ENCODE measurements around the gene PCBD1. TPM values are rescaled to one million over a fixed set of nuclear protein-coding genes. Genes with fewer than 3 reads are reported as not detected.

PCBD1 gene
- total RNA-seq, 4 donors from 2014 or later = 15.9 to 37.3 (median 21.3) TPM

DNA sequence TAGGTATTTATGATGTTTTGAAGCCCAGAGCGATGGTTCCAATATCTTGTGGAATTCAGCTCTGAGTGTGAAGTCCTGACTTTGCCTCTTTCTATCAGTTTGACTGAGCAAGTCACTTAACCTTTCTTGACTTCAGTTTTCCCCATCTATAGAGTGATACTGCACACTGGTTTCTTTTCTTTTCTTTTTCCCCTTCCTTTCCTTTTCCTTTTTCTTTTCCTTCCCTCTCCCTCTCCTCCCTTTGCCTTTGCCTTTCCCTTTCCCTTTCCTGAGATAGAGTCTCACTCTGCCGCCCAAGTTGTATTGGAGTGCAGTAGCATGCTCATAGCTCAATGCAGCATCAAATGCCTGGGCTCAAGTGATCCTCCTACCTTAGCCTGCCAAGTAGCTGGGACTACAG lies 52.0 kb downstream of the PCBD1 start:
- no peak overlapping the region for H3K4me3 ChIP-seq (ENCODE audit: low read depth, poor library complexity, severe bottlenecking)
- intact Hi-C loops (cut with DNase I; ENCODE audit: low total_unique reads) = no loop called here
- no peak for DNase-seq (ENCODE audit: low spot score in 2 of 2)
- TF ChIP-seq, protein P1, sequence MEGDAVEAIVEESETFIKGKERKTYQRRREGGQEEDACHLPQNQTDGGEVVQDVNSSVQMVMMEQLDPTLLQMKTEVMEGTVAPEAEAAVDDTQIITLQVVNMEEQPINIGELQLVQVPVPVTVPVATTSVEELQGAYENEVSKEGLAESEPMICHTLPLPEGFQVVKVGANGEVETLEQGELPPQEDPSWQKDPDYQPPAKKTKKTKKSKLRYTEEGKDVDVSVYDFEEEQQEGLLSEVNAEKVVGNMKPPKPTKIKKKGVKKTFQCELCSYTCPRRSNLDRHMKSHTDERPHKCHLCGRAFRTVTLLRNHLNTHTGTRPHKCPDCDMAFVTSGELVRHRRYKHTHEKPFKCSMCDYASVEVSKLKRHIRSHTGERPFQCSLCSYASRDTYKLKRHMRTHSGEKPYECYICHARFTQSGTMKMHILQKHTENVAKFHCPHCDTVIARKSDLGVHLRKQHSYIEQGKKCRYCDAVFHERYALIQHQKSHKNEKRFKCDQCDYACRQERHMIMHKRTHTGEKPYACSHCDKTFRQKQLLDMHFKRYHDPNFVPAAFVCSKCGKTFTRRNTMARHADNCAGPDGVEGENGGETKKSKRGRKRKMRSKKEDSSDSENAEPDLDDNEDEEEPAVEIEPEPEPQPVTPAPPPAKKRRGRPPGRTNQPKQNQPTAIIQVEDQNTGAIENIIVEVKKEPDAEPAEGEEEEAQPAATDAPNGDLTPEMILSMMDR (IDR thresholded peaks at IDR 0.05) = no peak
- no peak for TF ChIP-seq POLR2A (IDR thresholded peaks at IDR 0.05)
- WGBS, 2 donors = 81 to 82% methylated on average over 2 of the region's 2 CpGs

GRCh38 chr10:70834441-70835151 lies 53.8 kb downstream of the PCBD1 start:
- no peak for TF ChIP-seq POLR2A (IDR thresholded peaks at IDR 0.05)
- TF ChIP-seq, protein P1 (IDR thresholded peaks at IDR 0.05) = no peak
- H3K4me3 ChIP-seq (ENCODE audit: low read depth, poor library complexity, severe bottlenecking) = no peak overlapping the region
- intact Hi-C loops (cut with DNase I; ENCODE audit: low total_unique reads) = no loop called here
- 90 to 91% methylated on average over 7 of the region's 7 CpGs for WGBS, 2 donors
- no peak for DNase-seq (ENCODE audit: low spot score in 2 of 2)

DNA sequence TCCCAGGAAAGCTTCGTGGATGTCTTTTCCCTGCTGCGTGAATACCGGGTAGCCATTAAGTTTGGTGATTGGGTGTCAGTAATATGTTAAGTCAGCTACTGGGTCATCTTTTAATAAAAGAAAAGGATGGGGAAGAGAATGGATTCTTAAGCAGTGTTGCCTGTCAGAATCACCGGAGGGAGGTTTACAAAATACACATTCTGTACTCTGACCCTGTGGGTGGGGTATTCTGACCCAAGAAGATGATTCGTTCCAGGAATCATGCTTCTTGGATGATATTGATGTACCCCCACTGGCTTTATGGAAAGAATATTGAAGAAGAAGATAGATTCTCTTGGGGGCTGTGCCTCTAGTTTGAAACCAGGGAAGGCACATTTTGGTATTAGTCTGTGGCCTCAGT lies 54.3 kb downstream of the PCBD1 start:
- 93 to 95% methylated on average over 5 of the region's 5 CpGs for WGBS, 2 donors
- no peak for DNase-seq (ENCODE audit: low spot score in 2 of 2)
- intact Hi-C loops (cut with DNase I; ENCODE audit: low total_unique reads) = no loop called here
- TF ChIP-seq, protein P1 (IDR thresholded peaks at IDR 0.05) = no peak
- TF ChIP-seq POLR2A (IDR thresholded peaks at IDR 0.05) = no peak
- no peak overlapping the region for H3K4me3 ChIP-seq (ENCODE audit: low read depth, poor library complexity, severe bottlenecking)

- intact Hi-C loops (cut with DNase I; ENCODE audit: low total_unique reads) = no loop called here
- DNase-seq (ENCODE audit: low spot score in 2 of 2) = no peak
- TF ChIP-seq, protein P1 (IDR thresholded peaks at IDR 0.05) = no peak
- no peak for TF ChIP-seq POLR2A (IDR thresholded peaks at IDR 0.05)
- no peak overlapping the region for H3K4me3 ChIP-seq (ENCODE audit: low read depth, poor library complexity, severe bottlenecking)
- 92 to 96% methylated on average over 2 of the region's 2 CpGs for WGBS, 2 donors
Observed at GRCh38 chr10:70833601-70834000, 54.8 kb downstream of the PCBD1 start.

Other genes with a start within 250 kb of the PCBD1 start
- 1 to 10 TPM in 1 of 4 donors, under 1 TPM in 2, not detected in 1; 0.22 to 1.0 (median 0.34) TPM for gene ADAMTS14, start 216.1 kb downstream of the PCBD1 start, total RNA-seq
- gene TBATA, start 103.2 kb downstream of the PCBD1 start, total RNA-seq = not detected
- 100 to 1,000 TPM in 1 of 4 donors, 10 to 100 TPM in 3; 58.0 to 120 (median 74.0) TPM for gene SGPL1, start 72.6 kb downstream of the PCBD1 start, total RNA-seq

All from lower leg skin (tissue), 4 donors.